ENCODE data around the gene RNF40.

RNF40 gene

DNA sequence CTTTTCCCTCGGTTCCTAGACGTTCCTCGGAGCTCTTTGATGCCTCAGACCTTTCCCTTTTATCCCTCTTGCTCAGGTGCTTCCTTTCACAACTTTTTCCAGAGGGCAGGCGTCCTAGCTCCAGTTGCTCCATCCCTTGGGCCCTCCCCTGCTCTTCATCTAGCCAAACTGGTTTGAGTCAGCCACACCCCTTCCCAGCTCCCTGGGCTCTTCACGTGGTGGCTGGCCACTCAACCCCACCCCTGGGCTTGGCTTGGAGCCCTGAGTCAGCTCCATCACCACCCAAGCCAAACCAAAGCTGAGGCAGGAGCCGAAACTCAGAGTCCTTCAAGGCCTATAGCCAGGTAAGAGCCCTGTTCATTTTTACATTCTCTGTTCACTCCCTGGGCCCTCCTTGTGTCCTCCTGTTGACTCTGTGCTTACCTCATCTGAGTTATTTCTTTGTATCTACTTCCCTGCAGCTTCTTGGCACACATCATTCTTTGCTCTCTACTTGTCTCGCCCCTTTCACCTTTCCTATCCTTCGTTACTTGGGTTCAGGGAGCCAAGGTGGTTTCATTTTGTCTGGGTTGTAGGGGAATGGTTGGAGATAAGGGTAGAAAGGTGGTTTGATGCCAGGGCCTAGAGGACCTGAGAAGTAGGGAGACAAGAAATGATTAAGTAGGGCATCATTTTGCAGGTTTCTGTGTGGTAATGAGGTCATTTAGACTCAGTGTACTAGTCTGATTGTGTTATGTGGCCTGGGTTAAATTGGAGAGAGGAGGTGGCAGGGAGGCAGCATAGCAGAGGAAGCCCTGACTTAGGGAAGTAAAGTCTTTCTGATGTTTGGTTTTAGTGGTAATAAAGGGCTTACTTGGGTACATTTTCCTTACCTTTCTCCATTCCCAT, 21.5 kb upstream of the RNF40 start:
- no peak for DNase-seq (ENCODE audit: low spot score)

- no peak for DNase-seq (ENCODE audit: low spot score)
These were observed 20.6 kb upstream of the RNF40 start for GRCh38 chr16:30741461-30741914.

DNA sequence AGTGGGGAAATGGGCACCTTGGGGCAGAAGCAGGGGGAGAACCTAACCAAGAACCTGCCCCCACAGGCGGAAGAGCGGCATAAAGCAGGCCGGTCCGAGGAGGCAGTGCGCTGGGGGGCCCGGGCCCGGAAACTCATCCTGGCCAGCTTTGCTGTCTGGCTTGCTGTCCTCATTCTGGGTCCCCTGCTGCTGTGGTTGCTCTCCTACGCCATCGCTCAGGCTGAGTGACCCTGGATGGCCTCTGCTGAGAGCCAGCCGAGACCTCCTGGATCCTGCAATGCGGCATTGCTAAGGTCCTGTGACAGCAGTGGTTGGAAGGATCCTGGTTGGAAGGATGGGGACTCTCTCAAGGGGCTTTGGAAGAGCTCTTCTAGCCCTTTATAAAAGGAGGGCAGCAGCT, 18.4 kb upstream of the RNF40 start:
- DNase-seq (ENCODE audit: low spot score) = no peak

GRCh38 chr16:30744183-30744582, 17.9 kb upstream of the RNF40 start:
- no peak for DNase-seq (ENCODE audit: low spot score)

DNA sequence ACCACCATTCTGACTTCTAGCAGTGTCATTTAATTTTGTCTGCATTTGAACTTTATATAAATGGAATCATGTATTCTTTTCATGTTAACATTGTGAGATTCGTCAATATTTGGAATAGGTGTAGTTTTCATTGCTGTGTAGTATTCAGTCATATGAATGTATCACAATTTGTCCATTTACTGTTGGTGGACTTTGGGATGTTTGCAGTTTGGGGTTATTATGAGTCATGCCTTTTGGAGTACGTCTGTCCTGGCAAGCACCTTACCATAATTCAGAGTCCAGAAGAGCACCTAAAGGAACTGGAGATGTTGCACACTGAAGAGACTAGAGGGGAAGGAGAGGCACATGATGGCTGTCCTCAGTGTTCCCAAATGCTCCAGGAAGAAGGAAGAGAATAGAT, 17.0 kb upstream of the RNF40 start:
- DNase-seq (ENCODE audit: low spot score) = no peak

DNA sequence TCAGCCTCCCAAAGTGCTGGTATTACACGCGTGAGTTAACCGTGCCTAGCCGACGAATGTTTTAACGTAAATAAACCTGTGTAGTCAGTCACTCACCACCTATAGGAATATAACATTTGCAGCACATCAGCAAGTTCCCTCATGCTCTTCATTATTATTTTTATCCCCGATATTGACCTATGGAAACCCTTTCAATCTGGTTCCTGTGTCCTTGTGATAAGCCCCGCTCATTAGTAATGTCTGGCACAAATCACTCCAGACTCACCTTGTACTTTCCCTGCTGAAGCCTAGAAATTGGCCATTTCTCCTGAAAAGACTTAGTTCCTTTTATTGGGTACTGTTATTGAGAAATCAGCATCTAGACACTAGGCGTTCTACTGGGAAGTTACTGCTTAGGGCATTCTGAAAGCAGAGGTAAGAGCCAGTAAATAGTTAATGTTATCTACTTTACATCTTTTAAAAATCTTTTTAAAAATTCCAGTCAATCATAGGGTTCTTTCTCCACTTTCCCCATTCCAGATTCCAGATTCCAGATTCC, 15.4 kb upstream of the RNF40 start:
- DNase-seq (ENCODE audit: low spot score) = no peak

DNA sequence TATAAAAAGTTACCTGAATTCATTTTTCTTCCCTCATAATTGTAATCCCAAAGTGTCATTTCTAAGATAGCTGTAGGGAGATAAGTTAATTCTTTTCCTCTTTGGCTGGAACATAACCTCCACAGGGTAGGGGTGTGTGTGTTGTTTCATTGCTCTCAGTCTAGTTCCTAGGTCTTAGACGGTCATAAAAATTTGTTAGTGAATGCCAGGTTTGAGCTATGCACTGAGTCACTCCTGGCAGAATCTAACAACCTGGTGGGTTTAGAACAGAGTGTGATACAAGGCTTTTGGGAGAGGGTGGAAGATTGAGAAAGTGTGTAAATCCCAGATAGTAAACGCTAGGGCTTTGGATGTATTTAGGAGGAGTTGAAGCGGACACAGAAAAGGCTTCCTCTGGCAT, 14.8 kb upstream of the RNF40 start:
- DNase-seq (ENCODE audit: low spot score) = no peak

GRCh38 chr16:30747799-30748633, 14.1 kb upstream of the RNF40 start, which contains the start of gene PHKG2:
Gene PHKG2, plus strand, starts transcription at chr16:30748425. Its CDS starts 396 bp downstream, at chr16:30748821.
- DNase-seq (ENCODE audit: low spot score) = peak; percentile 98

GRCh38 chr16:30748634-30749445, 13.3 kb upstream of the RNF40 start:
- peak; percentile 26 for DNase-seq (ENCODE audit: low spot score)

GRCh38 chr16:30750201-30750600, 11.9 kb upstream of the RNF40 start:
- no peak for DNase-seq (ENCODE audit: low spot score)

DNA sequence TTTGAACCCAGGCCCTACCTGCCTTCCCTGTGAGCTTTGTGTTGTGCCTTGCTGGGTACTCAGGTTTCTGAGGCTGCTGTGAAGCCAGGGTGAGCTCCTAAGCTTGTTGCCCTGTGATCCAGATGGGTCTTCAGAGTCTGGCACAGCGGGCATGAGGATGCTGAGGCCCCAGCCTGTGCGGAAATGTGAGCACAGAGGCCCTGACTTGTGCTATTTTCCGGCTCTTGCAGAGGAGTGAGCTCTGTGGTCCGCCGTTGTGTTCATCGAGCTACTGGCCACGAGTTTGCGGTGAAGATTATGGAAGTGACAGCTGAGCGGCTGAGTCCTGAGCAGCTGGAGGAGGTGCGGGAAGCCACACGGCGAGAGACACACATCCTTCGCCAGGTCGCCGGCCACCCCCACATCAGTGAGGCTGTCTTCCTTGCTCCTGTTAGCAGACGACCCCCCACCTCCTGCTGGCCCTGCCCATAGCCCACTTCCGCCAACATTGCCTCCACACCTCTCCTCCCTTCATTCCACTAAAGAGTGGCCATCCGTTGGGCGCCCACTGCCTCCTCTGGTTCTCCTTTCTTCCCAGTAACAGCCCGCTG, 11.2 kb upstream of the RNF40 start:
- DNase-seq (ENCODE audit: low spot score) = no peak

DNA sequence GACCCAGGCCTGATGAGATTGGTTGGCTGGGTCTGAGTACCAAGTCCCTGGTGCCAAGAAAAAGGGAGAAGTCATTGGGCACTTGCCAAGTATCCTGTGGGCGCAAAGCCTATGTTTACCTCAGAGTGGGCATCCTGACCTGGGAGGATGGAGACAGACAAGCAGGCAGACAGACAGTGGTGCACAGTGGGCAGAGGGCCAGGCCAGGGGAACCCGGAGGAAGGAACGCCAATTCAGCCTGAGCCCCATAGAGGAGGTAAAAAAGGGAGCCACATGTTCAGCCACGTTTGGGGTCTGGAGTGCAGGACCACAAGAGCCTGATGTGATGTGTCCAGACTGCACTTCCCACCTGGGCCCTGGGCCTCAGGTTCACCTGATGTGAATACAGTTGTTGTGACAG, 8.5 kb upstream of the RNF40 start:
- DNase-seq (ENCODE audit: low spot score) = no peak

GRCh38 chr16:30755955-30756780, 6.0 kb upstream of the RNF40 start:
- DNase-seq (ENCODE audit: low spot score) = no peak

- DNase-seq (ENCODE audit: low spot score) = no peak
These were observed 5.4 kb upstream of the RNF40 start for GRCh38 chr16:30756781-30757100.

GRCh38 chr16:30757316-30757715, 4.8 kb upstream of the RNF40 start:
- no peak for DNase-seq (ENCODE audit: low spot score)

- peak; percentile 46 for DNase-seq (ENCODE audit: low spot score)
These were observed 3.1 kb upstream of the RNF40 start for GRCh38 chr16:30758988-30759491.

- no peak for DNase-seq (ENCODE audit: low spot score)
These were observed 2.0 kb upstream of the RNF40 start for GRCh38 chr16:30760001-30760559.

DNA sequence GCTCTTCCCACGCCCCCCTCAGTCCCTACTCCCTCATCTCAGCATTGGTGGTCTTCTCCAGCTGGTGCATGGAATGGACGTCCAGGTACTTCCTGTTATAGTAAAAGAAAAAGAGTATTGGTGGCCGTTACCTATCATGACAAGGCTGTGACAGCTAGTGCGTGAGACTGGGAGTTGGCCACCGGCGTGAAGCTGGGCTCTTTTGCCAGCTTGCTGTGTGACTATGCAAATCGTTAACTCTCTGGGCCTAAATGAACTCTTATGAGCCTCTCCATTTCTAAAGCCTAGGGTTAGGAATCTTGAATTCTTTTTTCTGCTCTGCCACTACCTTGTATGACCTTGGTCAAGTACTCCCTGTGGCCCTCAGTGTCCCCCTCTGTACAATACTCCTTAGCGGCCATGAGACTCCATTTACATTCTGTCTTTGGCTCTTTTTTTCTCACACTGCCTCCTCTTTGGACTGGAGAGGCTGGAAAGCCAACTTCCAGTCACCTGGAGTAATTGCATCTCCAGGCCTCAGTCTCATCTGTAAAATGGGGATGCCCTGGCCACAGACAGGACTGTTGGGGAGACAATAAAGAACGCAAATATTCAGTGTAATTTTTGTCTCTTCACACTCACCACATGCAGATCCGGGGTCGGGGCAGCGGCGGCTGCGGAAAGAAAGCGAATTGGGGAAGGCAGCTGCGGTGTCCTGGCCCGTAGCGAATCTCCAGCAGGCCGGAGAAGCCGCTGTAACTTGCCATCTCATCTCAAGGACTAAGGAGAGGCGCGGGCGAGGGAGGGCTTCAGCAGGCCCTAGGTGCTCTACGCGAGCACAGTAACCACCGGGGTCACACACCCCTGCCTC, 1.3 kb upstream of the RNF40 start:
- peak; percentile 61 for DNase-seq (ENCODE audit: low spot score)

GRCh38 chr16:30761427-30761927, 645 bp upstream of the RNF40 start:
- peak; percentile 92 for DNase-seq (ENCODE audit: low spot score)

Measured in NAMALWA (cell line).